ENCODE data around the gene COL1A2.

The COL1A2 gene

DNA sequence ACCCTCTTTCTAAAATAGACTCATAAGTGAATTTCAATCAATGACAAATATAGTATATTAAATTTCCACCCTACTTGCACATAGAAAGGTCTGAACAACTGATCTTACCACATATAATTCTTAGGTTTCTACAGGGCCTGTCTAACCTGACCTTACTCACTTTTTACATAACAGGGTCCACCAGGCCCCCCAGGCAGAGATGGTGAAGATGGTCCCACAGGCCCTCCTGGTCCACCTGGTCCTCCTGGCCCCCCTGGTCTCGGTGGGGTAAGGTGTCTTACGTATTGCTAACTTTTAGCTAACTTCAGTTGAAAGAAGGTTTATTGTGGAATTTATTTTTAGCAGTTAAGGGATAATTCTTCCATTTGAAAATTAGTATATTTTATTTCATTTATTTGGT is 5.3 kb downstream of the COL1A2 start:
- in situ Hi-C loops (cut with MboI; ENCODE audit: low pct_unique_long_range_greater_than_20kb, low sequenced_read_pairs, unreplicated experiment): no loop called here
- TF ChIP-seq, protein P1, sequence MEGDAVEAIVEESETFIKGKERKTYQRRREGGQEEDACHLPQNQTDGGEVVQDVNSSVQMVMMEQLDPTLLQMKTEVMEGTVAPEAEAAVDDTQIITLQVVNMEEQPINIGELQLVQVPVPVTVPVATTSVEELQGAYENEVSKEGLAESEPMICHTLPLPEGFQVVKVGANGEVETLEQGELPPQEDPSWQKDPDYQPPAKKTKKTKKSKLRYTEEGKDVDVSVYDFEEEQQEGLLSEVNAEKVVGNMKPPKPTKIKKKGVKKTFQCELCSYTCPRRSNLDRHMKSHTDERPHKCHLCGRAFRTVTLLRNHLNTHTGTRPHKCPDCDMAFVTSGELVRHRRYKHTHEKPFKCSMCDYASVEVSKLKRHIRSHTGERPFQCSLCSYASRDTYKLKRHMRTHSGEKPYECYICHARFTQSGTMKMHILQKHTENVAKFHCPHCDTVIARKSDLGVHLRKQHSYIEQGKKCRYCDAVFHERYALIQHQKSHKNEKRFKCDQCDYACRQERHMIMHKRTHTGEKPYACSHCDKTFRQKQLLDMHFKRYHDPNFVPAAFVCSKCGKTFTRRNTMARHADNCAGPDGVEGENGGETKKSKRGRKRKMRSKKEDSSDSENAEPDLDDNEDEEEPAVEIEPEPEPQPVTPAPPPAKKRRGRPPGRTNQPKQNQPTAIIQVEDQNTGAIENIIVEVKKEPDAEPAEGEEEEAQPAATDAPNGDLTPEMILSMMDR (IDR thresholded peaks at IDR 0.05; ENCODE audit: extremely low read depth, insufficient read depth, missing control alignments): no peak

DNA sequence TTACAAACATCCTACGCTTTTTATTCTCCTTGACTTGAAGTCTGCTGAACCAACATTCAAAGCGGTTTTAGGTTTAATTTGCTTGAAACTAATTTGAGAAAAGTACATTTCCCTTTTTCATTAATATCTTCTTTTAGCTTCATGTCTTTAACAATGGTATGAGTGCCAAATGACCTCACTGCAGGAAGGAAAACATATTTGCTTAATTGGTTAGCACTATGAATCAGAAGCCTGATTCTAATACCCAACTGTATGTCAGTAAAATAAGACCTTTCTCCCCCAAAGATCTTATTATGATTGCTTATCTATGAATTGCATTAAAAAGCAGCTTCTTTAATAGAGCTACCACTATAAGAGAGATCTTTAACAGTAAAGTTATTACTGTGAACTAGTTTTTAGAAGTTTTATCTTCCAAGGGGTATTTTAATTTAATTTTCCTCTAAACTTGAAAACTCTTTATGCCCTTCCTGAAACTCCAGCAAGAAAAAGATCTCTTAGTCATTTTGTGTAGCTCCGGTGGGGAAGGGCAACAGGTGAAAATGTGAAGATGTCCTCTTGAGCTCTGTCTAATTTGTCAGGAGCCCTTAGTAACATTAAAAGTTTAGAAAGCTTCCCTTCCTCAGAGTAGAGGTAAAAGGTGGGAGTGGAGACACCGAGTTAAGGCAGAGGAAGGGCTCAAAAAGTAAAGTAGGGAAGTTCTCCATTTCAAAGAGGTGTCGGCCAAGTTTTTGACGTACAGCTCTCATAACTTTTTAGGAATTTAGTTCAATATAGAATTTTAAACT is 6.1 kb downstream of the COL1A2 start:
- DNase-seq (ENCODE audit: low spot score): no peak
- in situ Hi-C loops (cut with MboI; ENCODE audit: low pct_unique_long_range_greater_than_20kb, low sequenced_read_pairs, unreplicated experiment): no loop called here
- TF ChIP-seq, protein P1 (IDR thresholded peaks at IDR 0.05; ENCODE audit: extremely low read depth, insufficient read depth, missing control alignments): no peak

More for the DNA sequence above, 5.3 kb downstream of the COL1A2 start:
- no peak for DNase-seq (ENCODE audit: low spot score)

DNA sequence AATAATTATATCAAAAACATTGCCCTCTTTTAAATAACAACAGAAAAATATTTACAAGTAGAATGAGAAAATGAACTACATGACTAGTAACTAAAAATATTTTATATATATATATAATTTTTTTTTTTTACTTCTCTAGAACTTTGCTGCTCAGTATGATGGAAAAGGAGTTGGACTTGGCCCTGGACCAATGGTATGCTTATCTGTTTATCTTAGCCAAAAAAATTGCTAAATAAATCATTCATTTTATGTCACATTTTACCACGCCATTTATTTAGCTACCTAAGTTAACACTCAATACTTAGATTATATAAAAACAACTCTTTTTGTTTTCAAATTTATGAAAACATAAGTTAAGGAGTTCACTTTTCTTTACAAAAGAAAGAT is 6.7 kb downstream of the COL1A2 start:
- in situ Hi-C loops (cut with MboI; ENCODE audit: low pct_unique_long_range_greater_than_20kb, low sequenced_read_pairs, unreplicated experiment): no loop called here
- TF ChIP-seq, protein P1 (IDR thresholded peaks at IDR 0.05; ENCODE audit: extremely low read depth, insufficient read depth, missing control alignments): no peak
- no peak for DNase-seq (ENCODE audit: low spot score)

DNA sequence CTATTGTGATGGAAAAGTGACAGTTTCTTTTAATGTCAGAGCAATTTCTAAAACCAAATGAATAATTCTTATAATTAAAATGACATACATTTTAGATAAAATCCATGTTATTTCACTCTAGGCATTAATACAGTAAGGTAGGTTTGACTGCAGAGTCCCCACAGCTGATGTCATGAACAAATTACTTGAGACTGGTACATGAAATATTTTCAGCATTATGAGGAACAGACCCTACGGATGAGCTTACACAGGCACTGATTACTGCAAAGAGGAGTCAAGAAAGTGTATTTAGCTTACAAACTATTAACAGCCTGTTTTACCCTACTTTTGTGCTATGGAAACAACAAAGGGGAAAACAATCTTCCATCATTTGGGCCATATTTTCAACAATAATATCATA is 8.9 kb downstream of the COL1A2 start:
- DNase-seq (ENCODE audit: low spot score): no peak
- TF ChIP-seq, protein P1 (IDR thresholded peaks at IDR 0.05; ENCODE audit: extremely low read depth, insufficient read depth, missing control alignments): no peak

DNA sequence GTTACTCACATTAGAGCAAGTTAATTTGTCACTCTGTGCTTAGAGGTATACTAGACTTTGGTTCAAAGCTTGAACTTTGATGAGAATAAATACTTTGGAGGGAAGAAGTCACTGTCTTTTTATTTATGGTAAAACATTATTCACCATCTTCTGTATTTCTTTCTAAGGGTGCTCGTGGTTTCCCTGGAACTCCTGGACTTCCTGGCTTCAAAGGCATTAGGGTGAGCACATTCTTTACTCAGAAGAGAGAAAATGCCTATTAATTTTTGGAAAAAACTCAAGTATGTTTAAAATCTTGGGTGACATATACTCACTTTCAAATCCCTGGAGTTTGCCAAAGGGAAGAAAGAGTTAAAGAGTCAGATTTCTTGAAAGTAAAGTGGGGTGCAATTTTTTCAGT is 10.8 kb downstream of the COL1A2 start:
- DNase-seq (ENCODE audit: low spot score): no peak
- TF ChIP-seq, protein P1 (IDR thresholded peaks at IDR 0.05; ENCODE audit: extremely low read depth, insufficient read depth, missing control alignments): no peak
- in situ Hi-C loops (cut with MboI; ENCODE audit: low pct_unique_long_range_greater_than_20kb, low sequenced_read_pairs, unreplicated experiment): no loop called here

More for the DNA sequence above, 8.9 kb downstream of the COL1A2 start:
- in situ Hi-C loops (cut with MboI; ENCODE audit: low pct_unique_long_range_greater_than_20kb, low sequenced_read_pairs, unreplicated experiment): no loop called here

DNA sequence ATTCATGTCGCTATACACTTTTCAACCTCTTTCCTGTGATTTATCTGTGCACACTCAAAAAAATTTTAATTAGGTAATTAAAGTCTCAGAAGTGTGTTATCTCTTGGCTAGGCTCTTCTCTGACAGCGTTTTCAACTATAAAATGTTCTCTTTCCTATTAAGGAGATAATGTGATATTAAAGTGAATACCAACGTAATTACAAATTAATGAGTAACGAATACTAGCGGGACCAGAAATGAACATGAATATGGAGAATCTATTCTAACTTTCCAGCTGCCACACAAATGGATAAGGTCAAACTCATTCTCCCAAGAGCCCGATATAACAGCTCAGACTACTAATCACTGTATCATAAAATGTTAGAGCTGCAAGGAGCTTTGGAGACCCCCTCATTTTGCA is 12.0 kb downstream of the COL1A2 start:
- in situ Hi-C loops (cut with MboI; ENCODE audit: low pct_unique_long_range_greater_than_20kb, low sequenced_read_pairs, unreplicated experiment): no loop called here
- TF ChIP-seq, protein P1 (IDR thresholded peaks at IDR 0.05; ENCODE audit: extremely low read depth, insufficient read depth, missing control alignments): no peak
- DNase-seq (ENCODE audit: low spot score): no peak

All from GM13977 (cell line).